Measurements from ENCODE around the gene FYN. TPM values are rescaled to one million over a fixed set of nuclear protein-coding genes. Genes with fewer than 3 reads are reported as not detected.

Gene FYN
- total and polyA plus RNA-seq, 2 of the 8 experiments (the other 6 are each of a cell fraction or from before 2014, with no cell fraction given): 46.8 to 97.2 TPM

DNA sequence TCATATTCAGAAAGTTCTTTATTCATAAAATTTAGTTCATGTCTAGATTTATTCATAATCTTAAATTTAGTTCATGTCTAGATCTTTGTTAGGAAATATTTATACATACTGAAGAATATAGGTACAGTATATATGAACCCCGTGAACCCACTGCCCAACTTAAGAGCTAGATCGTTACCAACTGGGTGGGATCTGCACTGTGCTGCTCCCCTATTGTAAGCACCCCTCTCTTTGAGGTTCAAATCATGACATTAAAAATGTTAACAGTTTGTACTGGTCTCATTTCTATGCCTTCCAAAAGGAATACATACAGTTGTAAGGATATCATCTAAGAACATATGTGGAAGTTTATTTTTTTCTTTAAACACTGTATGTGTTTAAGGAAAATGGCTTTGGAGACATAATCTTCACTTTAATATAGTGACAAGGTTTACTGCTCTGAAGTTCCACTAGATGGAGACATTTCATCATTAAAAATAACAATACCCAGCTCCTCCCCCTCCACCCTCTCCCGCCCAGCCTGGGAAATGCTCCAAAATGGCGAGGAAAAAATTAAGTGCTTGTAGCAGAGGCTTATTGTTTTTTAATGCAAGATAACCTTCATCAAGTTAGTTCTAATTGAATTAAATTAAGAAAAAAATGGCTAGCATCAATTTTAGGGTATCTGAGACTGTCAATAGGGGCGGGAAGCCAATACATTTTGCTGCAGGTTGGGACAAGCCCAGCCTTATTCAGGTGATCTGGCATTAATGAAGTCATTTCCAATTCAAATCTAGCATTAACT lies 163.4 kb downstream of the FYN start:
- H3K79me2 ChIP-seq (ENCODE audit: control insufficient read depth in 1 of 2, insufficient read depth in 2 of 2, low read length in 2 of 2): no peaks in the 10 kb centered on the region
- H3K4me1 ChIP-seq (replicated peaks in 1 of 4; ENCODE audit: control insufficient read depth in 3 of 4, insufficient read depth in 4 of 4, low read length in 3 of 4): peaks cover 0 to 6% (median 3%) of the 10 kb centered on the region in 4 experiments; a peak in 5 of 7 replicates
- no peak overlapping the region for H3K18ac ChIP-seq (ENCODE audit: extremely low read depth, low read length)
- no peak overlapping the region for H2BK120ac ChIP-seq (replicated peaks; ENCODE audit: low read depth, low read length)
- CTCF ChIA-PET (ENCODE audit: partially characterized antibody): interaction anchor here (0.5 to 4.6 kb wide), 56 partner anchors 10 to 332 kb away, joined by 3 to 102 read pairs (median 4); no protein-coding TSS in a partner anchor
- H3K4ac ChIP-seq (replicated peaks; ENCODE audit: insufficient read length, low read depth, low read length): no peak overlapping the region
- H3K14ac ChIP-seq (ENCODE audit: insufficient read length): no peak overlapping the region
- H2BK20ac ChIP-seq (ENCODE audit: low read length): no peak overlapping the region
- no peaks in the 10 kb centered on the region for H4K20me1 ChIP-seq (replicated peaks in 1 of 2; ENCODE audit: control insufficient read depth in 1 of 2, insufficient read depth in 2 of 2, low read length in 2 of 2)
- 34% methylated on average over 5 of the region's 5 CpGs; no CpG with 5 or more reads in 1 of the 2 experiments for WGBS, 2 experiments (ENCODE audit: extremely low coverage in 1 of 2, insufficient coverage in 1 of 2, insufficient read length in 1 of 2, insufficient replicate concordance in 2 of 2, low coverage in 1 of 2, low lambda C conversion rate in 2 of 2, missing lambda C conversion rate in 1 of 2)
- H3K27me3 ChIP-seq (replicated peaks in 1 of 4; ENCODE audit: control insufficient read depth in 3 of 4, extremely low read depth in 1 of 4, insufficient read depth in 3 of 4, low read length in 3 of 4): peaks cover 0 to 1% (median 0%) of the 10 kb centered on the region in 4 experiments; a peak in 1 of 7 replicates
- POLR2A ChIA-PET (ENCODE audit: partially characterized antibody): interaction anchor here (1.0 to 1.5 kb wide), 4 partner anchors 65 to 332 kb away, joined by 3 to 5 read pairs (median 4); no protein-coding TSS in a partner anchor
- no peak overlapping the region for H2BK5ac ChIP-seq (ENCODE audit: low read depth, low read length)
- no peaks in the 10 kb centered on the region for H3K79me1 ChIP-seq (ENCODE audit: low read depth, low read length)
- no peaks in the 10 kb centered on the region for H3K23me2 ChIP-seq (ENCODE audit: low read depth, low read length)
- peak; percentile 73 for FAIRE-seq
- H2AK5ac ChIP-seq (ENCODE audit: low read depth, low read length): no peak overlapping the region
- H2BK12ac ChIP-seq (ENCODE audit: low read depth, low read length): no peak overlapping the region
- no peak overlapping the region for H3K56ac ChIP-seq (replicated peaks; ENCODE audit: insufficient read length, low read depth, low read length)
- no peak overlapping the region for H3K9ac ChIP-seq (replicated peaks in 1 of 4; ENCODE audit: extremely low read depth in 1 of 4, low read depth in 3 of 4, low read length in 3 of 4)
- no peak for DNase-seq (ENCODE audit: low read depth in 1 of 2, low spot score in 2 of 2)
- no peak overlapping the region for H4K5ac ChIP-seq (ENCODE audit: insufficient read length, low read depth, low read length)
- H3K36me3 ChIP-seq (ENCODE audit: control insufficient read depth in 2 of 4, insufficient read depth in 4 of 4, low read length in 3 of 4): peaks cover 0 to 3% (median 3%) of the 10 kb centered on the region in 4 experiments; a peak in 3 of 8 replicates
- no peak overlapping the region for H2AFZ ChIP-seq (ENCODE audit: low read length)
- no peak overlapping the region for H3K23ac ChIP-seq (ENCODE audit: insufficient read length)
- H4K91ac ChIP-seq (replicated peaks; ENCODE audit: insufficient read length, low read length): no peak overlapping the region
- no peak overlapping the region for H3K4me2 ChIP-seq (ENCODE audit: insufficient read depth in 1 of 2, low read depth in 2 of 2, low read length in 2 of 2)
- no peak overlapping the region for H2BK15ac ChIP-seq (ENCODE audit: low read length)
- no peak overlapping the region for H3K27ac ChIP-seq (ENCODE audit: low read depth, low read length)
- H4K8ac ChIP-seq (ENCODE audit: extremely low read depth, insufficient read depth, low read length): no peak overlapping the region
- no peak overlapping the region for H3K4me3 ChIP-seq (ENCODE audit: extremely low read depth in 1 of 4, insufficient read depth in 2 of 4, low read depth in 3 of 4, low read length in 4 of 4)
- no peaks in the 10 kb centered on the region for H3K9me3 ChIP-seq (ENCODE audit: insufficient read depth in 2 of 2, low read depth in 1 of 2, low read length in 1 of 2)
- TF ChIP-seq POU5F1 (IDR thresholded peaks at IDR 0.05; ENCODE audit: low read depth, low read length): no peak
- TF ChIP-seq JUND (IDR thresholded peaks at IDR 0.05; ENCODE audit: low read length): no peak
- TF ChIP-seq RAD21 (IDR thresholded peaks at IDR 0.05 in 1 of 2, conservative IDR thresholded peaks at IDR 0.05 in 1 of 2; ENCODE audit: low read depth in 2 of 2, low read length in 2 of 2): peak; percentile 85 to 86
- no peak for TF ChIP-seq ZNF274 (IDR thresholded peaks at IDR 0.05; ENCODE audit: borderline replicate concordance, extremely low read depth, low read length)
- no peak for TF ChIP-seq POLR2AphosphoS5 (IDR thresholded peaks at IDR 0.05; ENCODE audit: low read depth, low read length)
- no peak for TF ChIP-seq GTF2F1 (IDR thresholded peaks at IDR 0.05; ENCODE audit: borderline replicate concordance, low read depth, low read length)
- no peak for TF ChIP-seq CEBPB (IDR thresholded peaks at IDR 0.05; ENCODE audit: low read depth, low read length)
- no peak for TF ChIP-seq CBX5 (IDR thresholded peaks at IDR 0.05; ENCODE audit: low read depth, low read length)
- no peak for TF ChIP-seq NANOG (IDR thresholded peaks at IDR 0.05; ENCODE audit: insufficient read depth, low read depth, low read length, poor library complexity, severe bottlenecking)
- TF ChIP-seq KDM4A (IDR thresholded peaks at IDR 0.05; ENCODE audit: low read depth, low read length, severe bottlenecking): no peak
- no peak for TF ChIP-seq TCF12 (IDR thresholded peaks at IDR 0.05; ENCODE audit: low read depth, low read length)
- TF ChIP-seq NRF1 (IDR thresholded peaks at IDR 0.05; ENCODE audit: low read depth, low read length): no peak
